ENCODE data around the gene DYSF. TPM values are rescaled to one million over a fixed set of nuclear protein-coding genes. Genes with fewer than 3 reads are reported as not detected.
A peak's percentile ranks its signal among the peaks of the same experiment; 100 is the strongest.

Gene DYSF
- total RNA-seq, 2 donors from 2014 or later = 1.4 to 3.1 TPM

GRCh38 chr2:71629771-71630453 is 176.6 kb downstream of the DYSF start:
- Mint-ChIP-seq H3K27me3 (ENCODE audit: insufficient read depth) (no peaks in the 10 kb centered on the region), H3K27ac (no peak overlapping the region), H3K4me3 (no peak overlapping the region), H3K4me1 (peaks cover 4% of the 10 kb centered on the region), H3K36me3 (ENCODE audit: low read depth) (no peaks in the 10 kb centered on the region), H3K9me3 (no peaks in the 10 kb centered on the region)
- H3K27me3 ChIP-seq (ENCODE audit: control insufficient read depth, insufficient read depth, low read length, poor library complexity, severe bottlenecking) = no peaks in the 10 kb centered on the region
- TF ChIP-seq, protein P1, sequence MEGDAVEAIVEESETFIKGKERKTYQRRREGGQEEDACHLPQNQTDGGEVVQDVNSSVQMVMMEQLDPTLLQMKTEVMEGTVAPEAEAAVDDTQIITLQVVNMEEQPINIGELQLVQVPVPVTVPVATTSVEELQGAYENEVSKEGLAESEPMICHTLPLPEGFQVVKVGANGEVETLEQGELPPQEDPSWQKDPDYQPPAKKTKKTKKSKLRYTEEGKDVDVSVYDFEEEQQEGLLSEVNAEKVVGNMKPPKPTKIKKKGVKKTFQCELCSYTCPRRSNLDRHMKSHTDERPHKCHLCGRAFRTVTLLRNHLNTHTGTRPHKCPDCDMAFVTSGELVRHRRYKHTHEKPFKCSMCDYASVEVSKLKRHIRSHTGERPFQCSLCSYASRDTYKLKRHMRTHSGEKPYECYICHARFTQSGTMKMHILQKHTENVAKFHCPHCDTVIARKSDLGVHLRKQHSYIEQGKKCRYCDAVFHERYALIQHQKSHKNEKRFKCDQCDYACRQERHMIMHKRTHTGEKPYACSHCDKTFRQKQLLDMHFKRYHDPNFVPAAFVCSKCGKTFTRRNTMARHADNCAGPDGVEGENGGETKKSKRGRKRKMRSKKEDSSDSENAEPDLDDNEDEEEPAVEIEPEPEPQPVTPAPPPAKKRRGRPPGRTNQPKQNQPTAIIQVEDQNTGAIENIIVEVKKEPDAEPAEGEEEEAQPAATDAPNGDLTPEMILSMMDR (conservative IDR thresholded peaks at IDR 0.05) = no peak
- H3K27ac ChIP-seq (ENCODE audit: low read depth, low read length) = no peak overlapping the region
- no peaks in the 10 kb centered on the region for H3K4me1 ChIP-seq (ENCODE audit: control insufficient read depth, insufficient read depth, low read length)
- no peak overlapping the region for H3K9ac ChIP-seq (ENCODE audit: extremely low read depth, low read length, poor library complexity, severe bottlenecking)
- no peaks in the 10 kb centered on the region for H3K9me3 ChIP-seq (ENCODE audit: control insufficient read depth, low read length)
- DNase-seq = no peak
- H3K4me3 ChIP-seq (ENCODE audit: low read length) = no peak overlapping the region
- WGBS, 2 experiments (ENCODE audit: insufficient coverage in 1 of 2, insufficient read length in 1 of 2) = 92% methylated on average over 2 of the region's 2 CpGs; no CpG with 5 or more reads in 1 of the 2 experiments
- H3K36me3 ChIP-seq (ENCODE audit: control insufficient read depth, insufficient read depth, low read length) = no peaks in the 10 kb centered on the region

DNA sequence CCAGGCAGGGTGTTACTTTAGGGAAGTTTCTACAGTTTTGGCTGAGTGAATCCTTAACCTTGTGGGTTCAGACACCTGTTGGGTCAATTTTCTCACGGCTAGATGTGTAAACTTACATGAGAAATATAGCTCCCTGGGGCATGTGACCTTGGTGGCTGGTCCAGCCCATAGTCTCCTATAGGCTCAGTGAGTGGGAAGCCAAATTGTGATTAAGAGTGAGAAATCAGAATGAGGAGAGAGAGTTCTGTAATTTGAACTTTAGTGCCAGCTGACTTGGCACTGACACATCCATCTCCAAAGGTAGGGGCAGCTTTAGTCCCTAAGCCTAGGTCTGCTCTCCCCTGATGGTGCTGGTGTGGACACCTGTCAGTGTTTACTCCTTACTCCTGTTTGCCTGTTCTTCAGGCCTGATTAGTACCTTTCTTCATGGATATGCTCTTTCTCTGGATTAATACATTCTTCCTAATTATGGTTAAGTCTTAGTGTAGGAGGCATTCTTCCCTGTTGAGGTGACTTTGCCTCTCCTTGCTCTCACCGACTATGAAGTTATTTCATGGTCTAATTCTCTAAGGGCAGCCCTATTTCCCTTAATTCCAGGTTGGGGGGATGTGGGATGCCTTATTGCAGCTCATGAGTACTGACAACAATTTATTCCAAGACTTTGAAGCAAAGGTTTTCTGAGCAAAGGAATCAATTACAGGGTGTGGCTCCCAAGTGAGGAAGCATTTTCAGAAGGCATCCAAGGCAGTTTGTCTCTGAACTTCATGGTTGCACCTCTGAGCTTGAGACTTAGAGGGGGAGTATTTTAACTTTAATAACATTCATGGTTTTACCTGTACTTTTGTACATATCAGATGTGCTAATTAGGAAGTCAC is 177.3 kb downstream of the DYSF start:
- Mint-ChIP-seq H3K4me1 (peaks cover 4% of the 10 kb centered on the region), H3K9me3 (no peaks in the 10 kb centered on the region), H3K36me3 (ENCODE audit: low read depth) (no peaks in the 10 kb centered on the region), H3K27ac (no peak overlapping the region), H3K27me3 (ENCODE audit: insufficient read depth) (no peaks in the 10 kb centered on the region), H3K4me3 (no peak overlapping the region)
- no peaks in the 10 kb centered on the region for H3K27me3 ChIP-seq (ENCODE audit: control insufficient read depth, insufficient read depth, low read length, poor library complexity, severe bottlenecking)
- H3K27ac ChIP-seq (ENCODE audit: low read depth, low read length) = no peak overlapping the region
- no peak overlapping the region for H3K4me3 ChIP-seq (ENCODE audit: low read length)
- H3K9me3 ChIP-seq (ENCODE audit: control insufficient read depth, low read length) = no peaks in the 10 kb centered on the region
- TF ChIP-seq, protein P1 (conservative IDR thresholded peaks at IDR 0.05) = no peak
- H3K4me1 ChIP-seq (ENCODE audit: control insufficient read depth, insufficient read depth, low read length) = no peaks in the 10 kb centered on the region
- 94% methylated on average over 2 of the region's 2 CpGs for WGBS, 2 experiments (ENCODE audit: insufficient coverage in 1 of 2, insufficient read length in 1 of 2)
- no peak for DNase-seq
- H3K36me3 ChIP-seq (ENCODE audit: control insufficient read depth, insufficient read depth, low read length) = no peaks in the 10 kb centered on the region
- no peak overlapping the region for H3K9ac ChIP-seq (ENCODE audit: extremely low read depth, low read length, poor library complexity, severe bottlenecking)

GRCh38 chr2:71631411-71631931 is 178.1 kb downstream of the DYSF start:
- Mint-ChIP-seq H3K27ac (no peak overlapping the region), H3K4me1 (peaks cover 4% of the 10 kb centered on the region), H3K27me3 (ENCODE audit: insufficient read depth) (no peaks in the 10 kb centered on the region), H3K36me3 (ENCODE audit: low read depth) (no peaks in the 10 kb centered on the region), H3K9me3 (no peaks in the 10 kb centered on the region), H3K4me3 (no peak overlapping the region)
- Histone ChIP-seq H3K27me3 (ENCODE audit: control insufficient read depth, insufficient read depth, low read length, poor library complexity, severe bottlenecking) (no peaks in the 10 kb centered on the region), H3K4me3 (ENCODE audit: low read length) (no peak overlapping the region), H3K9ac (ENCODE audit: extremely low read depth, low read length, poor library complexity, severe bottlenecking) (no peak overlapping the region), H3K27ac (ENCODE audit: low read depth, low read length) (no peak overlapping the region), H3K9me3 (ENCODE audit: control insufficient read depth, low read length) (no peaks in the 10 kb centered on the region), H3K4me1 (ENCODE audit: control insufficient read depth, insufficient read depth, low read length) (no peaks in the 10 kb centered on the region), H3K36me3 (ENCODE audit: control insufficient read depth, insufficient read depth, low read length) (no peaks in the 10 kb centered on the region)
- TF ChIP-seq, protein P1 (conservative IDR thresholded peaks at IDR 0.05) = no peak
- WGBS, 2 experiments (ENCODE audit: insufficient coverage in 1 of 2, insufficient read length in 1 of 2) = 74 to 78% methylated on average over 8 to 14 of the region's 14 CpGs
- peak; percentile 50 for DNase-seq

Data from endodermal cell (in vitro differentiated cells).